Aorta (tissue), 5 donors: Measurements from ENCODE around the gene NOXA1. TPM values are rescaled to one million over a fixed set of nuclear protein-coding genes. Genes with fewer than 3 reads are reported as not detected.

Experiments used
- ATAC-seq: fragments of 200-7000 bp; cut with Tn5 transposase; one replicate; pipeline ENCODE4 v1.9.1; 2022; ENCODE audit warnings: moderate library complexity; ENCODE audit not compliant: low FRiP score
- DNase-seq, 2 donors: peaks; one replicate each; pipeline ENCODE4 v3.0.0-alpha.2; 2020
- H3K27ac ChIP-seq, 2 donors: one replicate each; pipeline ENCODE4 v1.5.1; 2013; ENCODE audit warnings: low read length in 2 of 2, mild to moderate bottlenecking in 2 of 2, moderate library complexity in 2 of 2, control low read depth in 1 of 2, inconsistent platforms in 1 of 2, low read depth in 1 of 2
- H3K27me3 ChIP-seq, 2 donors: one replicate each; pipeline ENCODE4 v1.6.1; 2013; ENCODE audit warnings: control low read depth in 1 of 2, low read length in 1 of 2, mild to moderate bottlenecking in 1 of 2, moderate library complexity in 1 of 2; ENCODE audit not compliant: insufficient read depth in 2 of 2, control insufficient read depth in 1 of 2
- H3K36me3 ChIP-seq, 2 donors: one replicate each; pipeline ENCODE4 v1.6.1; 2013; ENCODE audit warnings: control low read depth in 1 of 2, low read length in 1 of 2, mild to moderate bottlenecking in 1 of 2; ENCODE audit not compliant: insufficient read depth in 2 of 2, control insufficient read depth in 1 of 2
- H3K4me1 ChIP-seq, 2 donors: one replicate each; pipeline ENCODE4 v1.6.1; 2013; ENCODE audit warnings: low read length in 2 of 2, control low read depth in 1 of 2, mild to moderate bottlenecking in 1 of 2, moderate library complexity in 1 of 2; ENCODE audit not compliant: insufficient read depth in 2 of 2, control insufficient read depth in 1 of 2
- H3K4me3 ChIP-seq, 2 donors: one replicate each; pipeline ENCODE4 v1.5.1; 2013; ENCODE audit warnings: low read length in 2 of 2, control low read depth in 1 of 2, mild to moderate bottlenecking in 1 of 2
- H3K9me3 ChIP-seq: one replicate; pipeline ENCODE4 v1.6.1; 2013; ENCODE audit warnings: mild to moderate bottlenecking, low read length; ENCODE audit not compliant: control insufficient read depth
- WGBS, 2 donors: extraction: QIAGEN DNeasy Blood & Tissue Kit; methylation state at CpG; one replicate each; pipeline ENCODE4 v1.1.7; 2013; 5-methylcytosine and 5-hydroxymethylcytosine counted together
- intact Hi-C, 2 donors: fragments of 100-400 bp; cut with DNase I; formaldehyde crosslinking; loops; one replicate each; pipeline versions ENCODE4 v1.14.2 to v1.15.0; 2022
- polyA plus RNA-seq, 2 donors: library from polyadenylated mRNA; stranded (reverse); fragments of 200-250 nt; gene quantifications; one replicate each; pipeline ENCODE4 v1.2.3, GENCODE V29; 2013
- total RNA-seq, 2 donors: library from RNA; stranded (reverse); fragmentation: NEBNext Ultra II Directional; extraction: Animal tissue kit (Norgen Biotek cat#: 25700); gene quantifications; one replicate each; pipeline ENCODE4 v1.2.1, GENCODE V29; 2021
- donor health status: healthy with polysubstance abuse.
- donor health status: Bipolar disorder and iron deficiency.
- donor health status: DM: no; HTN: no; CAD: no.
- donor health status: DM: no; HTN: no; CAD: no.
- donor health status: DM: yes; HTN: yes; CAD: no.

Gene NOXA1
- total and polyA plus RNA-seq, 4 donors, result 2.9 to 12.6 (median 6.3) TPM

DNA sequence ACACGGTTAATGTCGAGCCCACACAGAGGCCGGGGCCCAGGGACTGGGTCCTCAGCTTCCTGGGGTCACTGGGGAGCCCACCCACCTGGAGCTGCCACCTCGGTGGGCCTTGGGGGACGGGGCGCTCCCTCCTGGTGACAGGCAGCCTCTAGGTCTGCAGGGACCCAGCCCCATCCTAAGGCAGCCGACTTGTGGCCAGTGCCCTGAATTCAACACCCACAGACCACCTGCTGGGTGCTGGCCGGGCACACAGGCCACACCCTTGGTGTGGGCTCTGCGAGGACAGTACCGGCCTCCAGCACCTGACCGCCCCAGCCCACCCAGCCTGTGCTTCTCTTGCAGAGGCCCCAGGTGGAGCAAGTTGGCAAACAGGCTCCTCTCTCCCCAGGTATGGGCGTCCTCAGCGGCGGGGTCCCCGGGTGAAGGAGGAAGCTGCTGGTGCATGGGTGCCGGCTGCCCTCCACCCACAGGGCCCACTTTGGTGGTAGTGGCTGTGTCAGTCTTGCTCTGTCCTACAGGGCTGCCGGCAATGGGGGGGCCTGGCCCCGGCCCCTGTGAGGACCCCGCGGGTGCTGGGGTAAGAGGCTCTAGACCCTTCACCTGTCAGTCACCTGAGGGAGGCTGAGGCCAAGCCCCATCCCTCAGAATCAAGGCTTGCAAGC is 9.6 kb downstream of the NOXA1 start:
- peak; percentile 42 to 73 for DNase-seq
- 93 to 96% methylated on average over 19 to 20 of the region's 20 CpGs for WGBS, 2 donors
- Histone ChIP-seq H3K9me3 (no peaks in the 10 kb centered on the region), H3K36me3 (no peaks in the 10 kb centered on the region), H3K4me3 (no peak overlapping the region), H3K4me1 (no peaks in the 10 kb centered on the region), H3K27me3 (no peaks in the 10 kb centered on the region), H3K27ac (no peak overlapping the region)
- no peak for ATAC-seq
- intact Hi-C loops, result no loop called here

DNA sequence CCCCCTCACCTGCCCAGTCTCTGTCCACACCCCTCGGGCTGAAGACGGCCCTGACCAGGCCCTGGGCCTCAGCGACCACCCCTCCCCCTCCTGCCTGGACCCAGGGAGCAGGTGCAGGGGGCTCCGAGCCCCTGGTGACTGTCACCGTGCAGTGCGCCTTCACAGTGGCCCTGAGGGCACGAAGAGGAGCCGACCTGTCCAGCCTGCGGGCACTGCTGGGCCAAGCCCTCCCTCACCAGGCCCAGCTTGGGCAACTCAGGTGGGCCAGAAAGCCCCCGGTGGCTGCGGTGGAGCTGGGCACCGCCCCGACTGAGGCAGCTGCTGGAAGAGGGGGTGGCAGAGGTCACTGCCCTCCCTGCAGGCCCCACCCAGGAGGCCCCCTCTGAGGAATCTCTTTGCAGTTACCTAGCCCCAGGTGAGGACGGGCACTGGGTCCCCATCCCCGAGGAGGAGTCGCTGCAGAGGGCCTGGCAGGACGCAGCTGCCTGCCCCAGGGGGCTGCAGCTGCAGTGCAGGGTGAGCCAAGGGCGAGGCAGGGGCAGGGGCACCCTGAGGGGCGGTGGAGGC is 10.2 kb downstream of the NOXA1 start:
- H3K9me3 ChIP-seq, result no peaks in the 10 kb centered on the region
- ATAC-seq, result no peak
- H3K4me3 ChIP-seq, result no peak overlapping the region
- no peaks in the 10 kb centered on the region for H3K36me3 ChIP-seq
- no peak overlapping the region for H3K27ac ChIP-seq
- no peaks in the 10 kb centered on the region for H3K4me1 ChIP-seq
- 84 to 87% methylated on average over 18 to 19 of the region's 19 CpGs for WGBS, 2 donors
- DNase-seq, result peak; percentile 41 to 77
- intact Hi-C loops, result no loop called here
- no peaks in the 10 kb centered on the region for H3K27me3 ChIP-seq

DNA sequence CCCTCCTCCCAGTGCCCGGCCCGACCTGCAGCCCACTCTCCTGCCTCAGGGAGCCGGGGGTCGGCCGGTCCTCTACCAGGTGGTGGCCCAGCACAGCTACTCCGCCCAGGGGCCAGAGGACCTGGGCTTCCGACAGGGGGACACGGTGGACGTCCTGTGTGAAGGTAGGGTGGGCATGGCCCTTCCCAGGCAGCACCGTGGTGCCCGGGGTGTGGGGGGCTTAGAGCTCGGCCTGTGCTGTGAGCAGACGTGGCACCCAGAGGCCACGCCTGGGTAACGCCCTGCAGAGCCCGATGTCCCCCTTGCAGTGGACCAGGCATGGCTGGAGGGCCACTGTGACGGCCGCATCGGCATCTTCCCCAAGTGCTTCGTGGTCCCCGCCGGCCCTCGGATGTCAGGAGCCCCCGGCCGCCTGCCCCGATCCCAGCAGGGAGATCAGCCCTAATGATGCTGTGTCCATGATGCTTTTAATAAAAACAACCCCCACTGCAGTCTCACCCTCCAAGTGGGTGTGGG is 10.8 kb downstream of the NOXA1 start:
- DNase-seq (peak; percentile 48 to 72), ATAC-seq (no peak)
- Histone ChIP-seq H3K4me1 (no peaks in the 10 kb centered on the region), H3K9me3 (no peaks in the 10 kb centered on the region), H3K36me3 (no peaks in the 10 kb centered on the region), H3K27ac (no peak overlapping the region), H3K4me3 (no peak overlapping the region), H3K27me3 (no peaks in the 10 kb centered on the region)
- 89 to 91% methylated on average over 16 to 26 of the region's 26 CpGs for WGBS, 2 donors
- intact Hi-C loops, result no loop called here

- 89 to 93% methylated on average over 39 to 43 of the region's 43 CpGs for WGBS, 2 donors
- no peak overlapping the region for H3K27ac ChIP-seq
- no peak overlapping the region for H3K4me3 ChIP-seq
- intact Hi-C loops, result no loop called here
- H3K27me3 ChIP-seq, result no peaks in the 10 kb centered on the region
- DNase-seq (peak; percentile 53 to 77), ATAC-seq (no peak)
- no peaks in the 10 kb centered on the region for H3K36me3 ChIP-seq
- no peaks in the 10 kb centered on the region for H3K9me3 ChIP-seq
- H3K4me1 ChIP-seq, result no peaks in the 10 kb centered on the region
These were observed 11.5 kb downstream of the NOXA1 start for GRCh38 chr9:137434498-137435380.

DNA sequence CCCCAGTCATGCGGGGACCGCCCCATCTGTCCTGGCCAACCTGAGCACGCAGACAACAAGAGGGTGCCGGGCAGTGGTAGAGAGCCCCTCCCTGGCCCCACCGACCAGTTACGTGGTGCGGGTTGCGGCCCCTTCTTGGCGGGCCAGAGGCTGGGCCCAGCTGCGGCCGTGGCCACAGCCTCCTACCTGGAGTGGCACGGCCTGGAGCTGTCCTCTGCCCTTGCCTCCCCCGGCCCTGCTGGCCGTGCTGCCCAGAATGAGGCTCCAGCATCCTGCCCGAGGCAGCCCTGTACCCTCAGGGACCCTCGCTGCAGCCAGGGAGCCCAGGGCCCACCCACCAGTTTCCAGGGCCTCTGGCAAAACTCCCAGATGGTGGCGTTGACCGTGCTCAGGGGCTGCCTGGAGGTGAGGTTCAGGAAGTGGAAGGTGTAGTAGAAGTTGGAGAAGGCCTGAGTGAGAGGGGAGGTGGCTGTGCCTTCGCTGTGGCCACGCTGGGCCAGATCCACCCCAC is 12.2 kb downstream of the NOXA1 start:
- no peak for ATAC-seq
- 81 to 82% methylated on average over 20 of the region's 20 CpGs for WGBS, 2 donors
- no peaks in the 10 kb centered on the region for H3K27me3 ChIP-seq

DNA sequence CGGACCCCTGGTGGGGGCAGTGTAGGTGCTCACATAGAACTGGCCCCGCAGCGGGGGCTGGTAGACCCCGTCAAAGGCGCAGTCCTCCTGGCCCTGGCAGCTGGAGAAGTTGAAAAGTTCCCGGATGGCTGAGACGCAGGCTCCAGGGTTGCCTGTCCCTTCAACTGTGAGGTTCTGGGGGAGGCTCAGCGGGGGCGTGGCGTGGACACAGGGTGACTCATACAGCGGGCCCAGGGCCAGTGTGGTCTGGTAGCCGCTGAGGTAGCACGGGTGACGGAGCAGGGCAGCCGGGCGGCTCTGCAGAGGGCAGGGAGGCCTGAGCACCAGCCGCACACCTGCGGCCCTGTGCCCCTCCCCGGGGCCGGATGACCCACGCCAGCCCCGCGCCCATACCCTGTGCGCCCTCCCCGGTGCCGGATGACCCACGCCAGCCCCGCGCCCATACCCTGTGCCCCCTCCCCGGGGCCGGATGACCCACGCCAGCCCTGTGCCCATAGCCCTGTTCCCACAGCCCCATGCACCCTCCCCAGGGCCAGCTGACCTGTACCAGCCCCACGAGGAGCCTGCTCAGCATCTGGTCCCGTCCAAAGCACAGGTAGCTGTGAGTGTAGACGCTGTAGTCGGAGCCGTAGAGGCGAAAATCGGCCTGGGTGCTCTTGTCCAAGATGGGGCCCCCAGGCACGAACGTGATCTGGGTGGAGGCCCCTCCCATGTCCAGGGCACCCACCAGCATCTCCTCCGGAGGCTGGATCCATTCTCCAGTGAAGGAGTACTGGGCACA is 13.0 kb downstream of the NOXA1 start:
- Histone ChIP-seq H3K36me3 (no peaks in the 10 kb centered on the region), H3K27ac (no peak overlapping the region), H3K27me3 (no peaks in the 10 kb centered on the region), H3K4me1 (no peaks in the 10 kb centered on the region), H3K9me3 (no peaks in the 10 kb centered on the region), H3K4me3 (no peak overlapping the region)
- ATAC-seq (peak; percentile 53), DNase-seq (peak; percentile 87 to 94)
- intact Hi-C loops, result no loop called here
- 56 to 63% methylated on average over 31 to 42 of the region's 42 CpGs for WGBS, 2 donors

More for the DNA sequence above, 12.2 kb downstream of the NOXA1 start:
- intact Hi-C loops, result no loop called here
- H3K36me3 ChIP-seq, result no peaks in the 10 kb centered on the region
- no peak for DNase-seq
- no peaks in the 10 kb centered on the region for H3K4me1 ChIP-seq
- no peak overlapping the region for H3K27ac ChIP-seq
- no peaks in the 10 kb centered on the region for H3K9me3 ChIP-seq
- no peak overlapping the region for H3K4me3 ChIP-seq

DNA sequence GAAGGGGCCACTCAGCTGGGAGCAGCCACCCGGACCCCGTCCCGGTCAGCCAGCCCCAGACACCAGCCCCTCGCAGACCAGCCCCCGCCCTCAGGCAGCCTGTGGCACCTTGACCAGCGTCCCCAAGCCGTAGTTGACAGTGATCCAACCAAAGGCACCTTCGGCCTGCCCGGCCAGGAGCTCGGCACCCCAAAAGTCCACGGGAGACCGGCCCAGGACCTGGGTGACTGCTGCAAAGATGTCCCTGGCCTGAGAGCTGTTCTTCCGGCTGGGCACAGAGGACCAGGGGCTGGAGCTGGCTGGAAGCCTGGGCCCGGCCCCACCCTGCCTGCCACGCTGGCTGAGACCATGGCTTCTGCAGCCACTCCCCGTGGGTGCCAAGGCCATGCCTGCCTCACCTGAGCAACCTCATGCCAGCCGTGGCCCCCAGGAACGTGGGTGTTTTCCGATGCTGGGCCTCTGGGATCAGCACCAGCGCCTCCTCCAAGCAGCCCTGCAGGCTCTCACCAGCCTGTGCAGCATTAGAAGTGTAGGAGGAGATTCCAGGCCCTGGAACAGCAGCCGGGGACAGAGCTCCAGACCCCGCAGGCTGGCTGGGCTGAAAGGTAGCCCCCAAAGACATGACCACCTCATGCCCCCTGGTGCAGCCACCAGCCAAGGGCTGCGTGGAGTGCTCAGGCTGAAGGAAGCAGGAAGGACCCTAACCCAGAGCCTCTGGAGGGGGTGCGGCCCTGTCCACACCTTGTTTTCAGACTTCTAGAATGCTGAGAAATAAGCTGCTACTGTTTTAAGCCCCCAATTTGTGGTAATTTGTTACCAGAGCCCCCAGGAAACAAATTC is 13.8 kb downstream of the NOXA1 start:
- no peaks in the 10 kb centered on the region for H3K27me3 ChIP-seq

More for the DNA sequence above, 13.8 kb downstream of the NOXA1 start:
- no peaks in the 10 kb centered on the region for H3K4me1 ChIP-seq
- ATAC-seq (no peak), DNase-seq (peak; percentile 43 to 64)
- H3K27ac ChIP-seq, result no peak overlapping the region
- H3K36me3 ChIP-seq, result no peaks in the 10 kb centered on the region
- WGBS, 2 donors, result 77 to 82% methylated on average over 24 of the region's 24 CpGs
- H3K4me3 ChIP-seq, result no peak overlapping the region
- intact Hi-C loops, result no loop called here
- no peaks in the 10 kb centered on the region for H3K9me3 ChIP-seq
